ENCODE data around the gene ETS1. TPM values are rescaled to one million over a fixed set of nuclear protein-coding genes. Genes with fewer than 3 reads are reported as not detected.

ETS1 gene
- total RNA-seq, 1 donor from 2014 or later = 53.4 TPM

DNA sequence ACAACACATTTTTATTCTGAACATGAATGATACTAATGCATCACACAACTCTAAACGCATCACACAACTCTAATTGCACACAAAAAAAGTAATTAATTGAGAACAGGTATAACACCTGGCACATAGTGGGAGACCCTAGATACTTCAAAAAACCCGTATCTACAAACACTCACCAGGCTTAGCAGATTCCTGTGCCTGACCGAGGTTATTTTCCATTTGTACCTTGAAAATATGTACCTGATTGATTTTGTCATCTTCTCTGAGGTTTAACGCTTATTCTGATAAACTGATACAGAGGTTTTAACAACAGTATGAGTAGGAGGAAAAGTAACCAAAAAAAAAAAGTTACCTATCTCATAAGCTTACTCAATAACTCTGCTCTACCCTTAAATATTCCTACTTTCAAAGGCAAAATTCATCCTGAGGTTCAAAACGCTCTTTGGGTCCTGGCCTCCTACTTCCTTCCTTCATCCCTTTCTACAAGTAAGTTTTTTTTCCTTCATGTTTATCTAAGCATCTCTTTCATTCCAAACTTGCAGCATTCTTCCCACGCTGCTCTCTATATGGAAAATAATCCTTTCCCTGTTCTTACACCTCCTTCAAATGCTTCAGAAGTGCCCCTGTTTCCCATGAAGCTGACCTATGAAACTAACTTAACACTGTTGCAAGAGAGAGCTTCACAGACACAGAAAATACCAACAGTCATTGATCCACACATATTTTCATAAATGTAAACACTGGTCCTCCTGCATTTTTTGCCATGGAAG, 73.3 kb downstream of the ETS1 start:
- no peak for ATAC-seq
- intact Hi-C loops (cut with micrococcal nuclease) = no loop called here
- DNase-seq = no peak

DNA sequence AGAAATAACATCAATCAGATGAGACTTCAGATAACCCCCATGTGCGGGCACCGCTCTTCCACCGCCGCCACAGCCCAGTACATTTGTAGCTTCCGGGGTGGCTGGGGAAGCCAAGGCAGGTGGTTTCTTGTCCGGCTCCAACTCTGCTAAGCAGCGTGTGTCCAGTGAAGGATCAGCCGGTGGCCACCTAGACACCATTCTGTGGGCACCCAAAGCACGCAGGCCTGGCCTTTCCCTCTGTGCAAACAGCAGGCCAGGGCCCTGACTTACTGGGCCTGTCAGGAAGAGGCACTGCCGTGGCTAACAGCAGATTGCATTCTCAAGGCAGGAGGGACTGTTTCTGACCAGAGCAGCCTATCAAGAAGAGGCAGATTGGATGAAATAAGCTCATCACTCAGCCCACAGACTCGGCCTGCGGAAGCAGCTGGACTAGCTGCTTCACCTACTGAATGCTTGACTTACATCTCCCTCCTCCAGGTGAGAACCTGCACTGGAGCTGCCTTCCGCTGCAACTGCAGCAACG, 74.8 kb downstream of the ETS1 start:
- no peak for DNase-seq
- intact Hi-C loops (cut with micrococcal nuclease) = no loop called here
- ATAC-seq = no peak

DNA sequence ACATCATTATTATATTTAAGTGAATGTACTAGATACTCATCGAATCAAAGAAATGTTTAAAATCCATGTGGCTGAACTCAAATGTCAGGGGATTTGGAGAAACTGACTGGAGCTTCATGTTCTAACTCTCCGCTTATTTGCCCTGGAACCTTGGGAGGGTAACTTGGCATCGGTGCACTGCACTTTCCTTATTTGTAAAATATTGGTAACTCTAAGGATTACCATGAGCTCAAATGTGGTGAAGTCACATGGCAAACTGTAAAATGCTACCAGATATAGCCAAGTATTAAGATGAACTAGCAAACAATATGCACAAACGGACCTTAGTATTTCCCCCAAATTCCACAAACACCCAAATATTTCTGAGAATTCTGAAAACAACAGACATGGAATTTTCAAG, 75.6 kb downstream of the ETS1 start:
- intact Hi-C loops (cut with micrococcal nuclease) = no loop called here
- no peak for ATAC-seq

DNA sequence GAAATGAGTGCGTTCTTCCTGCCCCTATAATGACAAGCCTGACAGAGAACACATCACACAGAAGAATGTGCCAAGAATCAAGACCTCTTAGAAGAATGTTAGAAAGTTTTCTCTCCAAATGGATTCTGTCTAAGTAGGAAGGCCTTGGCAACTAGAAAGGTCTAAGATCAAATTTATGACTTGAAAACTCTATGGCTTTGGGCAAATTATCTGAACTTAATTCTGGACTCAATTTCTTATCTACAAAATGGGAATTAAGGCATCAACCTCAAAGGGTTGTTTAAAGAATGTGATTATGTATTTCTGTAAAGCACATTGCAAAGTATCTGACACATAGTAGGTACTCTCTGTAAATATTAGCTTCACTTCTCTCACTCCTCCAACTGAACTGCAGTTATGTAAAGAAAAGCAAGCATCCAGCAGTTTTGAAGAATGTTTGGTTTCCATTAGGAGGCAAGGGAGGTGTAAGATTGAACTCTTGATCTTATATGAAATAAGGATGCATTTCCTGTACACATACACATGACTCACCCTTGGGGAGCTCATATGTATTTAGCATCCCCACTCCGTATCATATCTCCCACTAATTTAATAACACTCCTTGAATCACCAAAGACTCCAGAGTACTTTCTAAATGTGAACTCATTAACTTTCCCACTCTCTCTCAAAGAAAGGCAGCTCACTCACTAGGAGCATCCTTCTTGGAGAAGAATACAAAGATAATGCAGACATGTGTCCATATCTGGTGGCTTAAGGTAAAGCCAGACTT, 77.6 kb downstream of the ETS1 start:
- intact Hi-C loops (cut with micrococcal nuclease) = no loop called here
- DNase-seq = no peak
- ATAC-seq = no peak

More for the DNA sequence above, 75.6 kb downstream of the ETS1 start:
- DNase-seq = no peak

DNA sequence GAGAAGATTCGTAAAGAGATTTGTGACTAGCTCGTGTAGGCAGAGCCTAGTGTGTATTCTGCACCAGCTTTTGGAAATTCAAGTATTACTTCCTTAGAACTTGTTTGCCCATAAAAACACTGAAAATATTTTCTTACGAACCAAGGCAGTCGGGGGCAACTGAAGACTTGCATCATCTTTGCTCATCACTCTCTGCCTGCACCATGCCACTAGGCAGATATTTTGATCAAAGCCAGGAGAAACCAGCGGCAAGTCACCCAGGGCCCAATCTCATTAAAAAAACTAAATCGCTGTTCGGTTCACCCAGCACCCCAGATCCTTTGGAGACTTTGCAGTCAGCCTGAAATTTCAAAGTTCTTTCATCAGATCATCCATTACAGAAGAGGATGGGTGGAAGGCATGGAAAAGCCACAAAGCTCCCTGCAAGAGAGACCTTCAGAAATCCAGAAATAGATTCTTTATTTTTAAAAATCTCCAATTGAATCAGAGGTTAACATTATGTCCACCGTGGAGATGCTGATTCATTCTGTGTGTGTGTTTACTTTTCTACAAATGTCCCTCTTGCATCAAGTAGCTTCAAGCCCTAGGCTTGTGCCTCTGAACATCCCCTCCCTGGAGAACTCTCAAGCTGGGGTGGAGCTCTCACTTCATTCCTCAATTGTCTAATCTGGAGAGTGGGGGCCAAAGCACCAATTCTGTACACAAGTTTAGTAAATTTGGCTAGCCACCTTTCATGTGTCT, 78.4 kb downstream of the ETS1 start:
- DNase-seq = no peak
- intact Hi-C loops (cut with micrococcal nuclease) = no loop called here
- ATAC-seq = no peak

DNA sequence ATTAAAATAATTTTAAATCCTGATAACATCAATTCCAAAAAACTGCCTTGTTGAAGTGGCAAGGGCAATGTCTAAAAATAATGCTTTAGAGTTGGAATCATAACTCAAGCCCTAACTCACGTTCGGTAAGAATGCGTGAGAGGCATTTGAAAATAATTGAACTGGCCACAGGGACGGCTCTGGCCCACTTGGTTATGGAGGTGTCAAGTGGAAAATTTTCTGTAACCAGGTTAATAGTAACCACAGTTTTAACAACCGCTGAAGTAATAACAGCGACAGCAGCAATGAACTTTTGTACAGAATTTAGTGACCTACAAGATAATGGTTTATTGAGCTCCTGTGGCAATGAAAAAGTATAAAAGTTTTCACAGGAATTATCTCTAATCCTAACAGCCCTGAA, 79.4 kb downstream of the ETS1 start:
- intact Hi-C loops (cut with micrococcal nuclease) = no loop called here
- DNase-seq (no peak), ATAC-seq (peak; percentile 8)

DNA sequence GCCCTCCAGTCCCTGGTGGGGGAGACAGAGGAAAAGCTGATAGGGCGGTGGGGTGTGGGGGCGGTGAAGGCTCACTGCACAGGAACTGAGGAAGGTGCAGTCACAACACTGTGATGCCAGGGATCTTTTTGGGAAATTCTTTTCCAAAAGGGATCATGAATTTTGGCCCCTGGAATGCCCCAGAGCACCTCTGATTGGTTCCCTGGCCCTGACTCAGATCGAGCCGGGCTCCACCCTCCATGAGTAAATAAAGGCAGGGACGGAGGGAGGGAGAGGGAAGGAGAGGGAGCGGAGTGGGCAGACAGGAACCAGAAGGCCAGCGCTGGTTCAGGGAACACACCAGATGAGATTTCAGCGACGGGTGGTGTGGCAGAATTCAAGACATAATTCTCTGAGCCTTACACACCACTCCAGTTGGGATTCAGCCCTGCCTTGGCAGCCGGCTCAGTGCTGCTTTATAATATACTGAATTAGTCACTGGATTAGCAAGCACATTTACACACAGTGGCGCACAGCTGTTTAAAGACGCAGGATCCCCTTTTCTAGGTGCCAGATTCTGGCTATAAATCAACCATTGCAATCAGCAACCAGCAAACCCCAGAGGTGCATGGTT, 80.3 kb downstream of the ETS1 start:
- ATAC-seq = peak; percentile 88
- intact Hi-C loops (cut with micrococcal nuclease) = no loop called here
- DNase-seq = peak; percentile 90

DNA sequence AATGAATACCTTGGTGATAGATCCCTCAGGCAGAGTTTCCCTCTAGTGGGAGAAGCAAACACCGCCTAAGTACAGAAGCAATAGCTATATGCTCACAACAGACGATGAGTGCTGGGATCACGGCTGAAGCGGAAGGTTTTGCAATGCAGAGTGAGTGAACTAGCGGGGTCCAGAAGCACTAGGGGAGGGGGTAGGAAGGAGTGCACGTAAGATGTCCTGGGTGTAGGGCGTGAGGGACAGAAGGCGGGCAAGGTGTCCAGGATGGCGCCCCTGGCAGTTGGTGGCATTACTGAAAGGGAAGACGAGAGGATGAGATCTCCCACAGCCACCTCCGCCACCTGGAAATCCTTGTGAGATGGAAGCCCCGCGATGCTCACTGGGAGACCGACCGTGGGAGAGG, 81.0 kb downstream of the ETS1 start:
- ATAC-seq = no peak
- DNase-seq = no peak
- intact Hi-C loops (cut with micrococcal nuclease) = no loop called here

DNA sequence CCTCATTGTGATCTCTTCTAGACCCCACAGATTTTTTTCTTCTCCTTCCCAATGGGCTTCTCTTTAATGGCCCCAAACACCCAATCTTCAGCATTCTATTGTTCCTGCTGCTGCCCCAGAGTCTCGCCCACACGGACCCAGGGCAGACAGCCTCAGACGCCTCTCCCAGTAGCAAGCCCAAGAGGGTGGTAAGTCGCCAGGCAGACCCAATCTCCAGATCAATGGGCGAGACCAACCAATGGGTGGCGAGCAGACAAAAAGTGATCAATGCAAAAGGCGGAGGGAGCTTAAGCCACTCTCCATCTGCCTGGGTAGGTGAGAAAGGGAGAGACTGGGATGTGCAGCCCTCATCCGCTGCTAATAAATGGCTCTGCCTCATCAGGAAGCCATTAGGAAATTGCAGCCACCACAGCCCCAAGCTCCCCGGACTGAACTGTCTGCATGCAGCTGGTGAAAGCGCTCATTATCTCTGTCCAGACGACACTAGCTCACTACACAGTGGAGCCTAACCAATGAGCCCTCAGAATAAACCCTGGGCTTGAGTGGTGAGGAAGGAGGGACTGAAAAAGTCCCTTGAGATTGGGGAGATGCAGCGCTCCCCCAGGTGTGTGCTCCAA, 81.8 kb downstream of the ETS1 start:
- ATAC-seq (peak; percentile 16), DNase-seq (no peak)
- intact Hi-C loops (cut with micrococcal nuclease) = no loop called here

DNA sequence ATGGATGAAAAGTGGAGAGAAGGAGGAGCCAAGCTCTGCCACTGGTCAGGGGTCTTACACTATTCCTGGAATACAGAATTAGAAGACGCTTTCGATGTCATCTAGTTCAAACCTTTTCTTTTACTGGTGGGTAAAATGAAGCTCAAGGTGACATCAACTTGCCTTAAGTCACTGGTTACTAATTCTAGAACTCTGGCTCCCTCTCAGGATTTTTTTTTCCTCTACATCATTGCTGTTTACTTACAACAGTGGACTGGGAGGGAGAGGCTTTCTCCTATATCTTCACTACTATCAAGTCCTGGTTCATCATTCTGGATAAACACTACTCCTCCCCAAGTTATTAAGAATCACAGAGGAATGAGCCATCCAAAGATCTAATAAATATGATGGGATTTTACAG, 82.9 kb downstream of the ETS1 start:
- ATAC-seq = no peak
- DNase-seq = no peak
- intact Hi-C loops (cut with micrococcal nuclease) = no loop called here

DNA sequence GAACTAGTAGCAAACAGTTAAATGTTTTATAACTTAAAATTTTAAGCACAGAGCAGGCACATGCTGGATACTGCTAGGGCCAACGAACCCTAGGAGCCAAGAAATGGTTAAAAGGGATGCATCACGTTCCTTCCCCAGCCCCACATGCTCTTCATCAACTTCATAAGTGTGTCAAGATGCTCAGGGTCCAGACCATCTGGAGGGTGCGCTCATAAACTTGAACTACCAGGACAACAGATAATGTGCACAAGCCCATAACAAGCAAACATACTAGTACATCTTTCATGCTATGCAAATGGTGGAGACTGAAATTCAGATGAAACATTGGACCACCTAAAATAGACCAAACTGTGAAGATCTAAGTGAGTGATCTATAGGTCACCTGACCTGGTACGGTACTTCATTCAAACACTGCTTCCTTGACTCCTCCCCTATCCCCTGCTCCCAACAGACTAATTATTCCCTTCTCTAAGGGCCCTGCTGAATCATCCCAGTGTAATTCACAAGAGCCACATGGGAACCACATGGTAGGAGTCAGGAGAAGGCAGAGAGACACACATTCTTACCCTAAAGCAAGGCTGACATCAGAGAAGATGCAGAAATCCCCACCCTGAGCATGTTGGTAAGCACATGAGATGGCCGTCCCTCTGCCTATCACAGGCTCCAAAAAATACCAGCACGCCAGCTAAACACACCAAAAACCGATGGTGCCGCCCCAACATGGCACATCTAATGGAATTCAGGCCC, 83.9 kb downstream of the ETS1 start:
- ATAC-seq (no peak), DNase-seq (no peak)
- intact Hi-C loops (cut with micrococcal nuclease) = no loop called here

DNA sequence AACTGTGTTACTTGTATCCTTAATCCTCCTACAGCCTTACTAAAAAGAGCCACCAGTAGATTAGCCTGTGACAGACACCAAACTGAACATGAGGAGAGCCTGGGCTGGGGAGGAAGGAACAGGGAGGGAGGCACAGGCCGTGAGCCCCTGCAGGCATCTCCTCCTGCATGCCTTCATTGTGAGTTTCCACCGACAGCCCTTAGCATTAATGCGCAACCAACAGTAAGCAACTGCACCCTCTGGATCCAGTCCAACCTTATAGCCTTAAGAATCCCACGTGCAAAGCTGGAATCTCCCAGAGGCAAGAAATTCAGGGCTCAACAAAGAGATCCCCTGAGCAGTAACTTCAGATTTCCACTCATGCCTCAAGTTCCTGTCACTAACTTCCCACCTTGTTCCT, 84.6 kb downstream of the ETS1 start:
- DNase-seq (no peak), ATAC-seq (no peak)
- intact Hi-C loops (cut with micrococcal nuclease) = no loop called here

DNA sequence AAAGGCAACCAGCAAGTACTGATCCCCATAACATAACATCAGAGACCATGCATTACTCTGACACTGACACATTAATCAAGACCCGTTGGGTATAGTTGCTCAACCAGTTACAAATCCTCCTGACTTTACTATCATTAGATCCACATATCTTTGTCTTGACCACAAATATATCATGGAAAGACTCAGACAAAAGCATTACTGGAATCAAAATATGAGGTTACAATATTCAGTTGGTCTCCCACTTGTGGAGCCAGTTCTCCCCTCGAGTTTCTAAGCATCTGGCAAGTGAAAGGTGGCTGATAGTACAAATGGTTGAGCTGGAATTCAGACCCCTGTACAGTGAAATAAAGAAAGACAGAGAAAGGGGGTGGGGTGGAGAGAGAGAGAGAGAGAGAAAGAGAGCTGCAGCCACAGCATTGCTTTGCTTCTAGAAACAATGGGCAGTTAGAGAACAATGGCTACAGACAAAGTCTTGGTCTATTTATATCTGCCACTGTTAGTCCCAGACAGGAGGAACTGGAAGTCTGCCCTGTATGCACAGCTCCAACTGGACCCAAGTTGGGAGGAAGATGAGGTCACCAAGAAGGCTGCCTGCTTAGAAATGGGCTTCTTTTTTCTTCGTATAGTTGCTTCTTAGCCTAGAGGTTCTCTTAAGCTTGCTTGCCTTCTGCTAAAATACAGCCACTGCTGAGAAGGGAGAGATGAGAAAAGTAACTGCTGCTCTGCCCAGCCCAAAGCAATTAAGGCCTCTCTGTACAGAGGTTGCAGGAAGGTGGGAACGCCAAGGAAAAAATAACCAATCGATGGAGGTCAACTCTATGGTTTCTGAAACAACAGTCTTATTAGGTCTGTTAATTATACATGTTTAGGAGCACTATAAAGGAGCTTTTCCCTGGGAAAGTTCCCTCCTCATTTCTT, 85.5 kb downstream of the ETS1 start:
- peak; percentile 71 for ATAC-seq
- peak; percentile 51 for DNase-seq
- intact Hi-C loops (cut with micrococcal nuclease) = no loop called here

DNA sequence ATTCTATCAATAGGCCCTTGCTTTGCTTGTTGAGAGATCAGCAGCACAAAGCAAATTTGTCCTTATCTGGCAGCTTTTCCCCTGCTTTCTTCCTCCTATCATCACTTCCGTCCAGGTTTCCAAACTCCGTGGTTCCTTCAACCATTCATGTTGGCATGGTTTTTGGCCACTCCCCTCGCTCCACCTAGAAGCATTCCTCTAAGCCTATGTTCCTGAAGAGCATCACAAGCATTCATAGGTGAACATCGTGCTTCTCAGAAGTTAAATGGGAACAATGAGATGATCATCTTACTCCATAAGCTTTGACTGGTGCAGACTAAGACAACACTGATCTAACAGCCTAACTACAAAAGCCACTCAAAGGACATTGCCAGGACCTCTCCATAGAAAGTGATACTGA, 86.3 kb downstream of the ETS1 start:
- DNase-seq = no peak
- intact Hi-C loops (cut with micrococcal nuclease) = no loop called here
- no peak for ATAC-seq

DNA sequence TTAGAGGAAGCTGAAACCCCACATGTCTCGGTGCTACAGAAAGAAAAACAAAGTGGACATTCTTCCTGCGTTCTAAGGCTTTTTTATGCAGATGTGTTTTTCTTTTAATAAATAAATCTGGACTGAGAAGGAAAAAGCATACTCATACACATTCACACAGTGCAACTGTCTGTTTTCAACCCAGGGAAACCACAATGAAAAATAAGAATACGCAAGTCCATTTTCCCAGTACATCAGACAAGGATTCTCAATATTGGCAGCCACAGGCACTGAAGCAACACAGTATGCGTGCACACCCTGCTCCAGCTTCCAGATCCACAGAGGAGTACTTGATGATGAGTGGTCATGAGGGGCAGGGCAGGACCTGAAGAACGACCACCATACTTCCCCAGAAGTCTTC, 86.9 kb downstream of the ETS1 start:
- intact Hi-C loops (cut with micrococcal nuclease) = no loop called here
- ATAC-seq = no peak
- no peak for DNase-seq

DNA sequence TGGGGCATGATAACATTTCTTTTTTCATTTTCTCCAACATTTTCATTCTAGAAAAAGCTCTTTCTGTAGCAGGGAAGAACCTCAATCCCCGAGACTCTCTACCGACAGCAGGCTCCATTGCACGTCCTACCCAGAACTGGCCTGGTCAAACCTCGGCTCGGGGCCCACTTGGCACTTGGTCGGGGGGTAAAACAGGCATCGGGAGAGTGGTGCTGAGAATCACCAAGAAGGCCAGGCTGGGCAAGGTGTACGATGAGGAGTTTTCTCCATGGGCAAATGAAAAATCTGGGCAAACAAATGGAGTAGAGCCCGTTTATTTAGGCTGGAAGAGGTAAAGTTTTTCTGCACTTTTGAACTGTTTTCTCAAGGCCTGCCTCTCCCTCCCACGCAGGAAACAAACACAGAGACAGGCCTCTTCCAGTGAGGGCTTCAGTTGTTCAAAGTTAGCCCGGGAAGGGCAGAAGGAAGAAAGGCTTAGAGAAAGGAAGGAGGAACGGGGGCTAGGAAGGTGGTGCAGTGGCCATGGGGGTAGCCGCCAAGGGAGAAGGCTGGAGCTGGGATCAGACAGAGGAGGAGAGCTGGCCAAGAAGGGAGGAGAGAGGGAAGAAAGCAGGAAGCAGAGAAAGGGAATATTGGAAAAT, 87.6 kb downstream of the ETS1 start:
- ATAC-seq (no peak), DNase-seq (no peak)
- intact Hi-C loops (cut with micrococcal nuclease) = no loop called here

DNA sequence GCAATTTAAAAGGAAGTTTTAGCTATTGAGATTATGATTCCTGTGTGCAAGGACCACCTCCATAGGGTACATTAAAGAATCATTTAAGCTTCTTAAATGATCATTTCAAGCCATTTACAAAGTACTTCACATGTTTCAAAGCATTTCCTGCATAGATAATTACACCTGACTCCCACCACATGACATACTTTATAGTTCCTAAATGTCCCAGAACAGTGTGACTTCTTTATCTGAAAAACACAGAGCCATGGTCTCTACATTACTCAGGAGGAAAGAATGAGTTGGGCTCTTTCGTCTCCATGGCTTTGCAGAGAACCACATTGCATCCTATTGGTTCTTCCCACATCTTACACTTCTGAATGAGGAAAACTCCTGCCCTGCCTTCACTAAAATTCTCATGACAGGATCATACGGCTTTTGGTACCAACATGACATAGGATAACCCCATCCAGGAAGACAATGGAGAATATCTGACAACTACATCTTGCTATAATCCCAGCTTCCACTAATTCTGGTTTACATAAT, 88.6 kb downstream of the ETS1 start:
- ATAC-seq = no peak
- DNase-seq = no peak
- intact Hi-C loops (cut with micrococcal nuclease) = no loop called here

Measured in left ventricle myocardium superior (tissue), 1 donor.